ENCODE measurements around the gene SFRP5.

SFRP5 gene

DNA sequence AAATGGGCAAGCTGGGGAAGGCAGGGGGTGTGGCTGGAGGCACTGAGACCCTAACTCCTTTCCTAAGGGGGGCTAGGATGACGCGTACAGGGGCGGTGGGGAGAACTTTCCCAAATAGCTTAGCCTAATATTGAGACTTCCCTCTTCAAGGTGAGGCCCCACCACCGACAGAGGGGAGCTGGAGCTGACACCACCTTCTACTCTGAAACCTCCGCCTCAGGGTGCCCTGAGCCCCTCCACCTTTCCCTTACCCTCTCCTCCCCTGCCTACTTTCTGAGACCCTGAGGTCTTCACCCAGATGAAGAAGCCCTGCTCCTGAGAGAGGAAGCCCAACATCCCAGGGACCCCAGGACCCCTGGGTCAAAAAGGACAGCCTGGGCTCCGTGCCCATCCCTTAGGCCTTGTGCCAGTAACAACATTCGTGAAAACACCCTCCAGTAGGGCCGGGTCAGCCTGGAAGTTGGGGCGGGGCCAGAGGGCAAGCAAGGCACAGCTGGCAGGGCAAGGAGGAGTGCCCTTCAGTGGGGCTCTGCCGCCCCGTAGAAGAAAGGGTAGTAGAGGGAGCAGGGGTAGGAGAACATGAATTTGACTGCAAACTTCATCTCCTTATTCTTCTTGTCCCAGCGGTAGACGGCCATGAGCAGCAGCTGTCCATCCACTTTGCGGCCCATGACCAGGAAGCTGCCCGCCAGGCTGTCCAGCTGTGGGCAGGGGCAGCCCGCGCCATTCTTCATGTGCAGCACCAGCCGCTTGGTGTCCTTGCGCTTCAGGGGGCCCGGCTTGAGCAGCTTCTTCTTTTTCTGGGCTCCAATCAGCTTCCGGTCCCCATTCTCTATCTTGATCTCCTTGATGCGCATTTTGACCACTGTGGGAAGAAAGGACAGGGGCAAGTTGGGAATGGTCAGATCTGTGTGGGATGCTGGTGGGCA is 4.5 kb downstream of the SFRP5 start:
- DNase-seq = no peak

DNA sequence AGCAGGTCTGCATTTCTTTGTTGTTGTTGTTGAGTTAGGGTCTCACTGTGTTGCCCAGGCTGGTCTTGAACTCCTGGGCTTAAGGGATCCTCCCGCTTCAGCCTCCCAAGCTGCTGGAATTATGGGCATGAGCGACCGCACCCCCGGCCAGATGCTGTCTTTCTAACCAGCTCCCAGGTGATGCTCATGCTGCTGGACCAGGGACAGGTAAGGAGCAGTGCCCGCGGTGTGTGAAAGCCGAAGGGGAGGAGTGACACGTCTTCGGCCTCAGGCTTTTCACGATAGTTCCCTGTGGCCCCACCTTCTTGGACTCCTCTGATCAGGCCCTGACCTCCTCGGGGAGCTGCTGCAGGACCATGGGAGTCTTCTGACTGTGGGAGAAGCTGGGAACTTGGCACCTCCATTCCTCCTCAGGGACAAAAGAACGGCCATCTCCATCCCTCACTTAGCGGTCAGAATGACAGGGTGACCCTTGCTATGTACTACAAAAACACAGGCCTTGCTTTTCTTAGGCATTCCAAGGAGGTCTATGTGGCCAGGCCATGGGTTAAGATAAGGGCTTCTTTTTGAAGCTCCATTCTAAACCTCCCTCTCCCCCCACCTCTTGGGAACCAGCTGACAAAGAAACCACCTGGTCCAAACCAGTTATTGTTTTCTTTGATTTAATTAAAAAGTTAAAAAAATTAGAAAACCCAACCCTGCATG is 5.5 kb downstream of the SFRP5 start:
- DNase-seq = no peak

DNA sequence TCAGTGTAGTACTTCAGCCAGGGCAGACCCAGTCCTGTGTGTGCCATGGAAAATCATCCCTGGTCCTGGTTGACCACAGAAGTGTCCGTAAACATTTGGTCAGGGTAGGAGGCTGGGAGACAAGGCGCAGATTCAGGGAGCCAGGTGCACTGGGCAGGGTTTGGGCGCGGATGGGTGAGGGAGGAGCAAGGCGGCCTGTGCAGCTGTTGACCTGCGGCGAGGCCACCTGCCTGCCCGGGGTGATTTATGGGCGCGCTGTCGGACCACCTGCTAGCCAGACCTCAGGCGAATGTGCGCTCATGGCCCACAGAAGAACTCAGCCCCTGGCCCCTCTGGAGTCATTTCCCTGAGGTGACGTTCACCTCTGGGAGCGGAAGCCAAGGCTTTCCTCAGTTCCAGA is 6.6 kb downstream of the SFRP5 start:
- no peak for DNase-seq

DNA sequence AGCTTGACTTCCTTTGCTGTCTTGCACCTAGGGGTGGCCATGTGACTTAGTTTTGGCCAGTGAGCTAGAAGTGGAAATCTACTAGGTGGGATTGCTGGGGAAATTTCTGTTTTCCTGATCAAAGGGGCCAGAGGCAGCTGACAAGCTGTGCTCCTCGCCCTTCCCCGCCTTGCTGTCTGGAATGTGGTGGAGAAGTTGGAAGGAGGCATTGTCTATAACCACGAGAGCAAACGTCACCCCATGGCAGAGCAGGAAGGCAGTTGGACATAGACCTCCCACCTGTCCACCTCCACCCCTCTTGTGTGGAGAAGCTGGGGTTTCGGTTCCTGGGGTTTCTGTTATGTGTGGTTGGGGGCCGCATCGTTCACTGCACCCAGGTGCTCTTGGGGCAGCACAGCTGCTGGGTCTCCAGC is 7.3 kb downstream of the SFRP5 start:
- DNase-seq = no peak

DNA sequence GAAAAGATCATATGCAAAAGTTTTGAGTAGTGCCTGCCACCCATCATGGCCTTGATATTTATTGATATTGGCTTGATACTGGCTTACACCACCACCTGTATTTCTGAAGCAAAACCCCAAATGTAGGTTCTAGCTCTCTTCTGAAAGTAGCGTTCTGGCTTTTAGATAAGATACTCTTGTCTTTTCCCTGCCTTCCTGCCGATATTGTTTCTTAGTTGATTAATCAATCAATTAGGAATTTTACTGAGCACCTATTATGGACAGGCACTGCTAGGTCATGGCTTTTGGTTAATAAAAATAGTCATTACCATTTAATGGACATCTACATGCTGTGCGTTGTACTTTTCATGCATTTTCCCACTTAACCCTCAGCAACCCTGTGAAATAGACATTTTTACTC is 7.9 kb downstream of the SFRP5 start:
- no peak for DNase-seq

DNA sequence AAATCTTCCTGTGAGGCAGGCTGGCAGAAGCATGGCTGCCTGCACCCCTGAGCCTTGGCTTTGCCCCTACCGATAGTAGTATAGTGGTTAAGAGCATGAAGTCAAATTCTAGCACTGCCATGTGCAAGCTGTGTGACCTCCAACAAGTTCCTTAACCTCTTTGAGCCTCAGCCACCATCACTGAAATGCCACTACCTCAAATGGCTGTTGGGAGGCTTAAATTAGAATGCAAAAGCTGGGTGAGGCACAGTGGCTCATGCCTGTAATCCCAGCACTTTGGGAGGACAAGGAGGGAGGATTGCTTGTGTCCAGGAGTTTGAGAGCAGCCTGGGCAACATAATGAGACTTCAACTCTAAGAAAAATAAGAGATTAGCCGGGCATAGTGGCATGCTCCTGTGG is 8.4 kb downstream of the SFRP5 start:
- DNase-seq = no peak

DNA sequence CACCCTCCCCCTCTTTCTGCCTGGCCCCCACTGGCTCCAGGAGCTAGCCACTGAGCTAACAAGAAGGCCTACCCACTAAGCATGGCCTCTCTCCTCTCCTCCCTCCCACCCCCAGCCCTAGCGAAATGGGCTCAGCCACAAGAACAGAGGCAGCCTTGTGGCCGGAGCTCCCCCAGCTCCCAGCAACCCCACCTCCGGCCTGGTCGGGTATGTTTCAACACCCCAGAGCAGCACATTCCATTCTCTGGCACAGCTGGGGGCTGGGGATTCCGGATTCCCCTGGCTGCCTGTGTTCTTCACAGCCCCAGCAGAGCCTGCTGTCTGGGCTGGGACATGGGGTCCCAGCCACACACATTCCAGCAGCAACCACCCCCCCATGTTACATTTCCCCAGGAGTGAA is 9.0 kb downstream of the SFRP5 start:
- peak in 8 of 56 donors; percentile 9 to 34 (median 16) for DNase-seq

DNA sequence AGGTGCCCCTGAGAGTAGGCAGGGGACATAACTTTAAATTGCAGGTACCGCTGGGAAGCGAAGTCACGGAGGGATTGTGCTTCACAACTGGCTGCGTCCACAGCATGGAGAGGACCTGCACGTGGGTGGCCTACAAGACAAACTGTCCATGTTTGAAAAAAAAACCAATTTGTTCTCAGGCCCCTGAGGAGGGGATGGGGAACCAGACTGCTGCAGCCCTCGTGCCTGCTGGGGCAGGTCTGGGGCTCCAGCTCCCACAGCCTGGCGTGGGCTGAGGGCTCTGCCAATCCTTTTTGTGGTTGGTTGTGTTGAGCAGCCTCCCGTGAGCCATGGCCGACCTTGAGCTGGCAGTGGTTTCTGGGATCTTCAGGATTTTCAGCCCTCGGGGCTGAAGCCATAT is 9.7 kb downstream of the SFRP5 start:
- no peak for DNase-seq

DNA sequence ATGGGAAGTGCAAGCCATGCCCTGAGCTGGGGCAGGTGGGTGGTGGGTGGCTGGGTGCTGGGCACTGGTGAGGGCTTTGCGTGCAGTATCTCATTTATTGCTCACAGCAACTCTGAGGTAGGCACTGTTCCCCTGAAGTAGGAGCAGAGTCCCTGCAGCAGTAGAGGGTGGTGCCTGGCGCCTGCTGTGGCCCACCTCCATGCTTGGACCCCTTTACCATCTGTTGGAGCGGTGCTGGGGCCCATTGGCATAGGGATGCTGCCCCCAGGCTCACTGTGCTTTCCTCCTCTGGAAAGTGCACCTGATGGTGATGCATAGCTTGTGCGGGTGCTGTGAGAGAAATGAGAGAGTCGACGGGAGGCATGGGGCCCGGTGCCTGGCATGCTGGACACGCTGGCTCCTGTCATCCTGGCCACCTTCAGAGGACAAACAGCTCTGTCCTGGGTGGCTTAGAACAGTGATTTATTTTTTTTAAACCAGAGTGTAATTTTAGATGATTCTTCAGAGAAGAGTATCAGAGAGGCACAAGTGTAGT is 10.4 kb downstream of the SFRP5 start:
- DNase-seq = no peak

DNA sequence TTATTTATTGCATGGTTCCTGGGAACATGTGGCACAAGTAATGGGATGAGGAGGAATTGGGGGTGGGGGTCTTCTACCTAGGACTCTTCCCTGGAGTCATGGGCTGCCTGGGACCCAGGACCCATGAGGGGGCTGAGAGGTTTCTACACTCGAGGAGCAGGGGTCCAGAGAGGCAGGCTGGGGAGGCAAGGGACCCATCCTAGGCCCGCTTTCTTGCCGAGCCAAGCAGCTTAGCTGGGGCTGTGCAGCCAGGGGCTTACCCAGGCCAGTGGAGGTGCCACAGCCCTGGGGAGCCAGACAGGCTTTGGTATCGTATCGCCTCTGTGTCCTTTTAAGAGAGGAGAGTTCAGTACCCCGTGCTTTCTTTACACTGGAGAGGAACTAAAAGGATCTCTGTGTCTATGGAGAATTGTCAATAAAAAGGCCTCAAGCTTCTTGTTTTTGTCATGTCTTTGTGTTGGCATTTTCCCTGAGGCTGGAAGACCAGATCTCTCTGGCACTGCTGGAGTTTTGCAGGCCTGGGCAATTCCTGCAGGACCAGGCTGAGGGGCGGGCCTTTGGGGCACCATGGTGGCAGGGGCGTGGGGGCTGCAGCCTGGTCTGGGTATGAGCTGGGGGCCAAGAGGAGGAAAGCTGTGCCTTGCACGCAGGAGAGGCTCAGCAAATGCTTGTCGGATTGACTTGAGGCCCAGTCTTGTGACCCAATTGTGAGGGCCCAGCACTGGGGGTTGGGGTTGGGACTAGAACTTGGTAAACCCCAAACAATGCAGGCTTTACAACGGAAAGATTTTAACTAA is 11.1 kb downstream of the SFRP5 start:
- DNase-seq = no peak

DNA sequence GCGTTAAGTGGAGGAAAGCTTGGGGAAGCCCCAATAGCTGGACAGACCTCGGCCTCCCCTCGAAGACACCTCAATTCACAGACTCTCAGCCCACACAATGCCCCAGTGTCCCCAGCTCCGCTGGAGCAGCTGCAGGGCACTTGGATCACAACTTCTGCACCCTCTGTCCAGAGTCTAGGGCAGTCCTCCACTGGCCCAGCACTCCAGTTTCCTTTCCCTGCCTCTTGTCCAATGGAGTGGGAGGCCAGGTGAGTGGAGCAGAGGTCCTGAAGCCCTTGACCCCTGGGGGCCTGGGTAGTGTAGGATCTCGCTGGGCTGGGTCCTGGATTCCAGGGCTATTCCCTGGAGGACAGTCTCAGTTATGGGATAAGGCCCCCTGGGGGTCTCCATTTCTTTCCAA is 11.9 kb downstream of the SFRP5 start:
- DNase-seq = no peak

DNA sequence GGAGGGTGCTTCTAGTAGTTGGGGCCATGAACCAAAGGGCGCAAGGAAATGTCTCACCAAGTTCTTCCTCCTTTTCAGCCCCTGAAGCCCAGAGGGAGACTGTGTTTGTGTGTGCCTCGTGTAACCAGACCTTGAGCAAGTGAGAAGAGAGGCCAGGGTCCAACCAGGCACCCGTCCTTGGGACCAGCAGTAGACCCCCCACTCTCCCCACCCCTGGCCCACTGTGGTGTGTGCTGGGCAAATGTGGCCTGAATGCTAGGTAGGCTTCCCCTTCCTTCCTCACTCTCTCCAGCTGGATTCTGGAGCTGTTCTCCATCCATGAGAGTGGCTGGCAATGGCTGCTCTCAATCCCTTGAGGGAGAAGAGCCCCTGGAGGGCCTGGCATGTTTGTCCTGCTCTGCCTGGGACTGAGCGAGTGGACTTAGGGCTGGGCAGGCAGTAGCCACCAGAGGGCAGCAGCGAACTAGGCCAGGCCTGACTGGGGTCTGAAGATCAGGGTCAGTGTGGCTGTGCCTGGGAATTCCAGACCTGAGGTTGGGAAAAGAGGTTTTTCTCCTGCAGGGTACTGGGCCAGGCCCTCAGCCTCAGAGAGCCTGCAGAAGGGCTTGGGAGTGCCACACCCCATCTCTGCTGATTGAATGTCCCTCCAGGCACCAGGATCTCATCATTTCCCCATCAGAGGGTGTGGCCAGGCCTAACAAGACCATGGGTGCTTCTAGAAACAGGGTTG is 12.5 kb downstream of the SFRP5 start:
- DNase-seq = peak in 43 of 56 donors; percentile 10 to 76 (median 33)

DNA sequence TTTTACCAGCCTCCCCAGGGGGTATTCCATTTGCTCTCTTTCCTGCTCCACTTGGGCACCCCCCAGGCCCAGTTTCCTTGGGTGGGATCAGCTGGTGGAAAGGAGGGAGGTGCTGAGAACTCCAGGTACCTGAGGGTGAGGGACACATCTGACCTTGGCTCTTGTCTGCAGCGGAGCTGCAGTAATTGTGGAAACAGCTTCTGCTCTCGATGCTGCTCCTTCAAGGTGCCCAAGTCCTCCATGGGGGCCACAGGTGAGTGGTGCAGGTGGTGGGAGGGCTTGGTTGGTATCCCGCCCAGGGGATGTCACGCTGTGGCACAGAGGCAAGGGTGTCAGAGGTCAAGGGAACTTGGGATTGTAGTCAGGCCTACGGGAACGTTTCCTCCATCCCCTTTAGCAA is 14.3 kb downstream of the SFRP5 start:
- DNase-seq = no peak

DNA sequence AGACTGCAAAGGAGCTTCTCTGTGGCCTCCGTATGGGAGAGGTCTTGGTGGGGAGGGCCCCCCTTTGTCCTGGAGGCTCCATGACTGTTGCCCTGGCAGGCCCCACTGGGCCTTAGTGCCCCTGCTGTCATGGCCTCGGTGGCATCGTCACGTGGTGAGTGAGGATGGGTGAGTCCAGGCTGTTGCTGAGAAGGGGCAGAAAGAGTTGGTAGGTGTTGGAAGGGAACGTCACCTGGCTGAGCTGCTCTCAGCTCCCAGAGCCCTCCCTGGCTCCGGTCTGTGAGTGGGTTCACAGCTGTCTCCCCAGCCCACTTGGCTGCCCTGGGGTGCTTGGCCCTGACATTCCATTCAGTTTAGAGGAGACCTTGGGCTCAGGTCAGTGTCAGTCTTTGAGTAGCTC is 16.1 kb downstream of the SFRP5 start:
- no peak for DNase-seq

DNA sequence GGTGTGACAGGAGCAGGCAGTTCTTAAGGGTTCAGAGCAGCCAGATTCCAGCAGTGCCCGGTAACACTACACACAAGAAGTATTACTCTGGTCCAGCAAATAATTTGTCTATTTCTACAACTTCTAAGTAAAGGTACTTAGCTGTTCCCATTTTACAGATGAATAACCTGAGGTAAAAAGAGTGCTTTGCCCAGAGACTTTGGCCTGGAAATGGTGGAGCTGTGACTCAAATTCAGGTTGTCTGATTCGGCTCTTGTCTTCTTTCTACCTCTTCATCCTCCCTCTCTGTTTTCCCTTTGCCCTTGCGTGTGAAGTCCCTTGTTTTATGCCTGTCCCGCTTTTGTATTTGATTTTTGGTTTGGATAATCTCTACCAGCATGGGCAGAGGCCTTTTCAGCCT is 17.1 kb downstream of the SFRP5 start:
- no peak for DNase-seq

DNA sequence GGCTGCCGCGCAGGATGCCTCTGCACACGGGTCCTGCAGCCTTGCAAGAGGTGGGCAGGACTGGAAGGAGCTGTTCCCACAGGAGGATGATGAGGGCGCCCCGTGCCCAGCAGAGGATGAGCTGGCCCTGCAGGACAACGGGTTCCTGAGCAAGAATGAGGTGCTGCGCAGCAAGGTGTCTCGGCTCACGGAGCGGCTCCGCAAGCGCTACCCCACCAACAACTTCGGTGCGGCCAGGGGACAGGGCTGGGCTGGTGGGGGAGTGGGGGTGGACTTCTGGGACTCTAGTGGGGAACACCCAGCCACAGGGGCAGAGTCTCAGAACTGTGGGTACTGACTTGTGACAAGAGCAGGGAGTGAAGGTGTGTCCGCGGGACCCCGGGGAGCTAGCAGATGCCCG is 18.8 kb downstream of the SFRP5 start:
- no peak for DNase-seq

DNA sequence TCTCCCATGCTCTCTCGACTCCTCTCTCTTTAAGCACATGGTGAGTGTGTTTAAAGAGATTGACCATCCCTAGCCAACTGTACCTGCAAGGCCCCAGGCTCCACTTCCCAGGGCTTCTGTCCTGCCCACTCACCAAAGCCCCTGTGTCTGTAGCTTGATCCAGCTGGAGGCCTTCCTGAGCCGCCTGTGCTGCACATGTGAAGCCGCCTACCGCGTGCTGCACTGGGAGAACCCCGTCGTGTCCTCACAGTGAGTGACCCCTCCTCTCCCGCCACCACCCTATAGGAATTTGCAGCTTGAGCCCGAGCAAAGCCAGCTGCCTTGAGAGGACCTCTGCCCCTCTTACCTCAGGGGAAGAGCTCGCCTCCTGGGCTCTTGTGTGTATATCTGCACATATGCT is 23.7 kb downstream of the SFRP5 start:
- no peak for DNase-seq

DNA sequence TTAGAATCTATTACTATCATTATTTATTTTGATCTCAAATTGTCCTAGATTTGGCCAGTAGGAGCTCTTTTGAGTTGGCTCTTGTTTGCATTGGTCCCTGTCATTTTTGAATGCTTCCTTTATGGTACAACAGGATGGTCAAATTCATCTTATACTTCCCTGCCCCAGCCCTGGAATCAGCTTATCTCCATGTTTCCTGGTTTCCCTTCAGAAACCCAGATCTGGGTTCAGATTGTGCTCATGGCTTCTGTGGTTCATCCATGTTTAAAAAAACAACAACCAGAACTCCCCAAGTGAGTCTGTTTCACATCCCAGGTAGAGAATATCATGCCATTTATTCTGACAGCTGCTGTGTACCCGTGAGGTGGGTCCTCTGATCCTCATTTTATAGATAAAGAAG is 24.2 kb downstream of the SFRP5 start:
- no peak for DNase-seq

DNA sequence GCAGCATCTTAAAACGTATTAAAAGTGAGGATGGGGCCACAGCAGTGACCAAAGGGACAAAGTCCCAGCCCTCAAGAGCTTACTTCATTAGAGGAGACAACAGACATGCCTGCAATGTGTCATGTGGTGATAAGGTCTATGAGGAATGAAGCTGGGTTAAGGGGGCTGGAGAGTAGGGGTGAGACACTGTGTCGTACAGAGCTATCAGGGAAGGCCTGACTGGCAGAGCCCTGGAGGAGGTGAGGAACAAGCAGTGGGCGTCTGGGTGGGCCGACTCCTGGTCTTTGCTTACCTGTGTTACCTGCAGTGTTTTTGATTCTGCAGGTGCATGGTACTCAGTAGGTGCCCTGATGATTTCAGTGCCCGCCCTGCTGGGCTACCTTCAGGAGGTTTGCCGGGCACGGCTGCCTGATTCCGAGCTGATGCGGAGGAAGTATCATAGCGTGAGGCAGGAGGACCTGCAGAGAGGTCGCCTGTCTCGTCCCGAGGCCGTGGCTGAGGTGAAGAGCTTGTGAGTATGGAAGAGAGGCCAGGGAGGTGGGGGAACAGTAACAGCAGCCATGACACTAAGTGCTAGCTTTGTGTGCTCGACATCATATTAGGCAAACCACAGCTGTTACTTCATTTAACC is 27.3 kb downstream of the SFRP5 start:
- no peak for DNase-seq

DNA sequence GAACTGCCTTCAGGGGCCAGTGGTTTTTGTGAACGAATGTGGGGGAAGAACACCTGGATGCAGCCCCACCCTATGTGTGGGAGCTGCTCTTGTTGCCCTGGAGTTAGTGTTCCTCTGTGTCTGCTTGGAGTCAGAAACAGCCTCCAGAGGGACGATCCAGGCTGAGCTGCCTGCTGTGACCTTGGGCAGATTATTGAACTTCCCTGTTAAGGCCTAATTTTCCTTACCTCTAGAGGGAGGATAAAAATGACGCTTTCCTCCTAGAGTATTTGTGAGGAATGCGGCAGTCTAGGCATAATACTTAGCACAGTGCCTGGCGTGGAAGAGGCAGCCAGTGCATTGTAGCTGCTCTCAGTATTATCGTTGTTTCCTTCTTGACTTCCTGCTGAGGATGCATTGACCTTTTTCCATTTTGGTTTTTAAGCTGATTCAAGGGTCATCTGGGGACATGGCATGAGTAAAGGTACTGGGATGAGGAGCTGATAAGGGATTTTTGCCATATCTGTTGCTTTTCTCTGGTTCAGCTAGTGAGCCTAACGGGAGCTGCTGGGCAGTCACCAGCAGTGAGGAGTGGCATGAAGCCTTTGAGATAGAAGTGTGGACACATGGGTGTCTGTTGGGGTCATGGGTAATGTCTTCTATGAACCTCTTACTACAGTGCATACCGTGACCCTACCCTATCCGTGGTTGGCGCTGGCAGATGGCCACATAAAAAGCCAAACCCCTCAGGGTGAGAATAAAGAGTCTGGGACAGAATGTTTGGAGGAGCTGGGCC is 28.4 kb downstream of the SFRP5 start:
- DNase-seq = no peak
